A549 (cell line): ENCODE results near the gene CEP164. TPM values are rescaled to one million over a fixed set of nuclear protein-coding genes. Genes with fewer than 3 reads are reported as not detected.

ENCODE experiments used
- ATAC-seq, 2 experiments: fragments of 200-7000 bp in 1 of 2; fragments of >200 bp in 1 of 2; cut with Nextera tagmentation in 1 of 2; cut with Tn5 transposase in 1 of 2; 3 replicates each; pipeline versions ENCODE4 v1.8.0 to v1.9.1; 2018 to 2020; ENCODE audit warnings: mild to moderate bottlenecking in 1 of 2, moderate library complexity in 1 of 2
- CTCF ChIA-PET: fragments of 300-600 bp; sonication (Branson Sonifier 250); formaldehyde crosslinking; extraction: SDS; loops from one replicate; lab custom pipeline; 2021; ENCODE audit warnings: antibody characterized with exemption, inconsistent platforms; lab: Yijun Ruan, JAX
- POLR2A ChIA-PET: fragments of 350-600 bp; formaldehyde crosslinking; extraction: SDS; loops from one replicate; lab custom pipeline; 2021; ENCODE audit warnings: antibody characterized with exemption, inconsistent platforms; lab: Yijun Ruan, JAX
- DNase-seq, 2 experiments: peaks; one replicate each; pipeline versions ENCODE4 v3.0.0 to v3.0.0-alpha.2; 2011 to 2016; ENCODE audit warnings: low read depth in 1 of 2, low spot score in 1 of 2
- FAIRE-seq: peaks from 2 replicates; lab custom pipeline; 2011; peaks lifted over from hg19 to GRCh38; lab: Jason Lieb, UNC
- H3K27ac ChIP-seq, 2 experiments: fragments of >200 bp; sonication (Bioruptor Twin); formaldehyde crosslinking; 3 replicates each; pipeline ENCODE4 v1.5.1; 2016 to 2017
- H3K4me1 ChIP-seq: fragments of >200 bp; sonication (Bioruptor Twin); formaldehyde crosslinking; 3 replicates; pipeline ENCODE4 v1.6.1; 2016
- H3K4me2 ChIP-seq: fragments of >200 bp; sonication (Bioruptor Twin); formaldehyde crosslinking; 3 replicates; pipeline ENCODE4 v1.6.1; 2016
- H3K4me3 ChIP-seq: fragments of >200 bp; sonication (Bioruptor Twin); formaldehyde crosslinking; 3 replicates; pipeline ENCODE4 v1.5.1; 2016
- H3K9me3 ChIP-seq: fragments of >200 bp; sonication (Bioruptor Twin); formaldehyde crosslinking; 3 replicates; pipeline ENCODE4 v1.6.1; 2016
- ATOH8 ChIP-seq: fragments of 250-450 bp; sonication (Bioruptor Pico); IDR thresholded peaks from 2 replicates; pipeline ENCODE4 v1.5.0; 2020; ENCODE audit warnings: low read depth, mild to moderate bottlenecking, moderate library complexity
- CBX8 ChIP-seq: fragments of 200-600 bp; sonication (generic); IDR thresholded peaks from 2 replicates; pipeline ENCODE4 v1.6.1; 2016
- CHD4 ChIP-seq: fragments of 200-600 bp; sonication (generic); IDR thresholded peaks from 2 replicates; pipeline ENCODE4 v1.6.1; 2016; ENCODE audit warnings: antibody characterized with exemption, mild to moderate bottlenecking, borderline replicate concordance
- CTCF ChIP-seq: fragments of >200 bp; sonication (Bioruptor Twin); formaldehyde crosslinking; IDR thresholded peaks from 3 replicates; pipeline ENCODE4 v1.5.1; 2016
- EHF ChIP-seq: fragments of 250-450 bp; sonication (Bioruptor Pico); IDR thresholded peaks from 2 replicates; pipeline ENCODE4 v1.5.0; 2020; ENCODE audit warnings: mild to moderate bottlenecking
- FOXS1 ChIP-seq: fragments of 250-450 bp; sonication (Bioruptor Pico); IDR thresholded peaks from 2 replicates; pipeline ENCODE4 v1.5.0; 2020; ENCODE audit warnings: mild to moderate bottlenecking, moderate library complexity
- GATA3 ChIP-seq: IDR thresholded peaks from 2 replicates; pipeline ENCODE4 v1.6.1; 2012; ENCODE audit warnings: borderline replicate concordance
- HOXB13 ChIP-seq: fragments of 250-450 bp; sonication (Bioruptor Pico); IDR thresholded peaks from 2 replicates; pipeline ENCODE4 v1.5.0; 2020; ENCODE audit warnings: low read depth, mild to moderate bottlenecking, moderate library complexity
- HOXB5 ChIP-seq: fragments of 250-450 bp; sonication (Bioruptor Pico); IDR thresholded peaks from 2 replicates; pipeline ENCODE4 v1.5.0; 2020; ENCODE audit warnings: mild to moderate bottlenecking, moderate library complexity
- JUN ChIP-seq, 2 experiments: fragments of >200 bp; sonication (Bioruptor Twin); formaldehyde crosslinking; IDR thresholded peaks; 2 replicates in 1 of 2; 3 replicates in 1 of 2; pipeline ENCODE4 v1.6.1; 2016 to 2017
- MYC ChIP-seq: IDR thresholded peaks from 2 replicates; pipeline ENCODE4 v1.6.1; 2012; ENCODE audit warnings: mild to moderate bottlenecking, inconsistent platforms, low read length, improper control_type of control experiment, borderline replicate concordance
- NR3C1 ChIP-seq: fragments of >200 bp; sonication (Bioruptor Twin); formaldehyde crosslinking; IDR thresholded peaks from 3 replicates; pipeline ENCODE4 v1.6.1; 2017
- PHF8 ChIP-seq: fragments of 200-600 bp; sonication (generic); IDR thresholded peaks from 2 replicates; pipeline ENCODE4 v1.6.1; 2016; ENCODE audit warnings: low read depth, mild to moderate bottlenecking, antibody characterized with exemption, moderate library complexity, borderline replicate concordance
- RARB ChIP-seq: fragments of 250-450 bp; sonication (Bioruptor Pico); IDR thresholded peaks from 2 replicates; pipeline ENCODE4 v1.8.0; 2021; ENCODE audit warnings: mild to moderate bottlenecking, moderate library complexity
- REST ChIP-seq: fragments of 200-600 bp; sonication (generic); IDR thresholded peaks from 2 replicates; pipeline ENCODE4 v1.6.1; 2016; ENCODE audit warnings: antibody characterized with exemption, mild to moderate bottlenecking, moderate library complexity
- ZNF302 ChIP-seq: fragments of 250-450 bp; sonication (Bioruptor Pico); IDR thresholded peaks from 2 replicates; pipeline ENCODE4 v1.9.0; 2021; ENCODE audit warnings: inconsistent platforms, mild to moderate bottlenecking, moderate library complexity
- WGBS: methylation state at CpG from one replicate; pipeline ENCODE4 v1.1.6; 2017; ENCODE audit errors: missing lambda C conversion rate; 5-methylcytosine and 5-hydroxymethylcytosine counted together
- polyA plus RNA-seq, 4 experiments: library from polyadenylated mRNA; depleted of rRNA in 3 of 4; stranded (reverse); fragments of >200 nt; fragmentation: RNase III in 1 of 4; extraction: RNeasy Plus Mini Kit Qiagen cat#74134 plus additional on column Dnase treatment in 1 of 4; gene quantifications; 2 replicates in 3 of 4; 3 replicates in 1 of 4; pipeline ENCODE4 v1.2.3, GENCODE V29; 2011 to 2017
- TF ChIP-seq, protein P1 (sequence below): IDR thresholded peaks from 2 replicates; pipeline ENCODE4 v1.6.1; 2012; ENCODE audit warnings: low read depth, borderline replicate concordance
- TF ChIP-seq, protein P2 (sequence below): fragments of >200 bp; sonication (Bioruptor Twin); formaldehyde crosslinking; IDR thresholded peaks from 2 replicates; pipeline ENCODE4 v1.6.1; 2016
- TF ChIP-seq, protein P3 (sequence below): IDR thresholded peaks from 2 replicates; pipeline ENCODE4 v1.6.1; 2012
- TF ChIP-seq, protein P4 (sequence below): fragments of 250-450 bp; sonication (Bioruptor Pico); IDR thresholded peaks from 2 replicates; pipeline ENCODE4 v1.5.0; 2021; ENCODE audit warnings: mild to moderate bottlenecking, moderate library complexity, borderline replicate concordance

Gene CEP164
- polyA plus RNA-seq, 2 of the 4 experiments (the other 2 are of a cell fraction): 17.4 to 19.6 TPM

DNA sequence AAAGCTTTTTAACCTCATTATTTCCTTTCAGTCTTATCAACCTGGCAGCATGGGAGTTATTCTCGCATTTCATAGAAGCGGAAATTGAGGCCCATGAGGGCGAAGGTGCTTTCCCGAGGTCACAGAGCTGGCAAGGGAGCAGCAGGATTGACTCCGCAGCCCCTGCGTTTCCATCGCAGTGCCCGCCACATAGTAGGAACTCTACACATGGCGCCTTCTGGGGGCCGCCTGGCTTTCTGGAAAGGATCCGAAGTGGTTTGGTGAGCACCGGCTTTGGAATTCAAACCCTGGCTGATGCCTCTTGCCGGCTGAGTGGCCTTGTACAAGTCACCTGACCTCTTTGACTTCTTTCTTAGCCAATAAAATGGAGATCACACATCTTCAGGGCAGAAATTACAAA is 93.4 kb downstream of the CEP164 start:
- WGBS: 90% methylated on average over 12 of the region's 13 CpGs
- ATAC-seq (no peak), FAIRE-seq (no peak), DNase-seq (no peak)
- no peaks in the 10 kb centered on the region for H3K9me3 ChIP-seq
- TF ChIP-seq GATA3 (no peak), HOXB5 (CRISPR knock-in tag) (no peak)
- TF ChIP-seq, protein P1, sequence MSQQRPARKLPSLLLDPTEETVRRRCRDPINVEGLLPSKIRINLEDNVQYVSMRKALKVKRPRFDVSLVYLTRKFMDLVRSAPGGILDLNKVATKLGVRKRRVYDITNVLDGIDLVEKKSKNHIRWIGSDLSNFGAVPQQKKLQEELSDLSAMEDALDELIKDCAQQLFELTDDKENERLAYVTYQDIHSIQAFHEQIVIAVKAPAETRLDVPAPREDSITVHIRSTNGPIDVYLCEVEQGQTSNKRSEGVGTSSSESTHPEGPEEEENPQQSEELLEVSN: no peak
- no peak overlapping the region for H3K4me2 ChIP-seq
- no peaks in the 10 kb centered on the region for H3K4me1 ChIP-seq
- H3K27ac ChIP-seq: no peak overlapping the region
- ChIA-PET CTCF (interaction anchor here (1.3 kb wide), 1 partner anchor 525 kb away, joined by 3 read pairs; no protein-coding TSS in a partner anchor), POLR2A (no interaction called here)
- H3K4me3 ChIP-seq: no peak overlapping the region

- H3K4me2 ChIP-seq: no peak overlapping the region
- ATAC-seq (no peak), FAIRE-seq (no peak), DNase-seq (no peak)
- H3K4me1 ChIP-seq: no peaks in the 10 kb centered on the region
- H3K9me3 ChIP-seq: no peaks in the 10 kb centered on the region
- TF ChIP-seq CHD4 (no peak), ZNF302 (CRISPR knock-in tag) (no peak), FOXS1 (CRISPR knock-in tag) (no peak), REST (no peak), HOXB13 (CRISPR knock-in tag) (no peak), GATA3 (no peak), HOXB5 (CRISPR knock-in tag) (no peak), RARB (CRISPR knock-in tag) (no peak), MYC (no peak), PHF8 (no peak), NR3C1 (no peak), CBX8 (no peak), JUN (IDR thresholded peaks at IDR 0.05) (no peak)
- TF ChIP-seq, protein P2, sequence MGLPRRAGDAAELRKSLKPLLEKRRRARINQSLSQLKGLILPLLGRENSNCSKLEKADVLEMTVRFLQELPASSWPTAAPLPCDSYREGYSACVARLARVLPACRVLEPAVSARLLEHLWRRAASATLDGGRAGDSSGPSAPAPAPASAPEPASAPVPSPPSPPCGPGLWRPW: no peak
- TF ChIP-seq, protein P3, sequence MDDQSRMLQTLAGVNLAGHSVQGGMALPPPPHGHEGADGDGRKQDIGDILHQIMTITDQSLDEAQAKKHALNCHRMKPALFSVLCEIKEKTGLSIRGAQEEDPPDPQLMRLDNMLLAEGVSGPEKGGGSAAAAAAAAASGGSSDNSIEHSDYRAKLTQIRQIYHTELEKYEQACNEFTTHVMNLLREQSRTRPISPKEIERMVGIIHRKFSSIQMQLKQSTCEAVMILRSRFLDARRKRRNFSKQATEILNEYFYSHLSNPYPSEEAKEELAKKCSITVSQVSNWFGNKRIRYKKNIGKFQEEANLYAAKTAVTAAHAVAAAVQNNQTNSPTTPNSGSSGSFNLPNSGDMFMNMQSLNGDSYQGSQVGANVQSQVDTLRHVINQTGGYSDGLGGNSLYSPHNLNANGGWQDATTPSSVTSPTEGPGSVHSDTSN: no peak
- H3K27ac ChIP-seq: no peak overlapping the region
- ChIA-PET POLR2A (no interaction called here), CTCF (interaction anchor here (6.7 kb wide), 1 partner anchor 388 kb away, joined by 105 read pairs; no protein-coding TSS in a partner anchor)
- no peak overlapping the region for H3K4me3 ChIP-seq
- WGBS: 79% methylated on average over 7 of the region's 7 CpGs
Measured at GRCh38 chr11:117421476-117421875, 93.8 kb downstream of the CEP164 start.

DNA sequence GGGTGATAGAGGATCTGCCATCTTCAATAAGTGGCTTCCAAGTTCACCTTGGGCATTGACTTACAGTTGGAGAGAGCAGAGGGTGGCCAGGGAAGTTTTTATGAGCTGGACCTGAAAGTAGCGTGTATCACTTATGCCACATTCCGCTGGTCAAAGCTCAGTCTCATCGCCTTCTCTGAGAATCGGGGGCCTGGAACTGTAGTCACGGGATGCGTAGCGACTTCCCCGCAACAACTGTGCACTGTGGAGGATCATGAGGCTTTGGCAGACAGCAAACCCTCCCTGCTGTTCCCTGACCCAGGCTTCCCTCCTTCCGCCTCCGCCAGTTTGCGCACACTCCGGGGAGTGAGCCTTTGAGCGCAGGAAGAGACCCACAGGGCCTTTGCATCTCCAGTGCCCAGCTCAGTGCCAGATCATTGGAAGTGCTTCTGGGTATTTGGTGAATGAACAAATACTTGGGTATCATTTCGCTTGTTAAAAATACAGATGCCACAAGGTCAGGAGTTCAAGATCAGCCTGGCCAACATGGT is 95.5 kb downstream of the CEP164 start:
- Histone ChIP-seq H3K4me3 (no peak overlapping the region), H3K4me2 (no peak overlapping the region), H3K27ac (no peak overlapping the region), H3K4me1 (no peaks in the 10 kb centered on the region), H3K9me3 (no peaks in the 10 kb centered on the region)
- TF ChIP-seq ZNF302 (CRISPR knock-in tag): no peak
- no peak for TF ChIP-seq EHF (CRISPR knock-in tag)
- TF ChIP-seq, protein P4, sequence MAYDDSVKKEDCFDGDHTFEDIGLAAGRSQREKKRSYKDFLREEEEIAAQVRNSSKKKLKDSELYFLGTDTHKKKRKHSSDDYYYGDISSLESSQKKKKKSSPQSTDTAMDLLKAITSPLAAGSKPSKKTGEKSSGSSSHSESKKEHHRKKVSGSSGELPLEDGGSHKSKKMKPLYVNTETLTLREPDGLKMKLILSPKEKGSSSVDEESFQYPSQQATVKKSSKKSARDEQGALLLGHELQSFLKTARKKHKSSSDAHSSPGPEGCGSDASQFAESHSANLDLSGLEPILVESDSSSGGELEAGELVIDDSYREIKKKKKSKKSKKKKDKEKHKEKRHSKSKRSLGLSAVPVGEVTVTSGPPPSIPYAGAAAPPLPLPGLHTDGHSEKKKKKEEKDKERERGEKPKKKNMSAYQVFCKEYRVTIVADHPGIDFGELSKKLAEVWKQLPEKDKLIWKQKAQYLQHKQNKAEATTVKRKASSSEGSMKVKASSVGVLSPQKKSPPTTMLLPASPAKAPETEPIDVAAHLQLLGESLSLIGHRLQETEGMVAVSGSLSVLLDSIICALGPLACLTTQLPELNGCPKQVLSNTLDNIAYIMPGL (CRISPR knock-in tag): no peak
- no peak for TF ChIP-seq CTCF
- TF ChIP-seq GATA3: no peak
- TF ChIP-seq ATOH8 (CRISPR knock-in tag): no peak
- no peak for TF ChIP-seq RARB (CRISPR knock-in tag)
- TF ChIP-seq CBX8: no peak
- POLR2A ChIA-PET: no interaction called here
- FAIRE-seq: no peak
- CTCF ChIA-PET: interaction anchor here (0.6 to 7.6 kb wide), 4 partner anchors 8 to 710 kb away, joined by 3 to 128 read pairs (median 91); no protein-coding TSS in a partner anchor
- no peak for ATAC-seq
- WGBS: 78% methylated on average over 12 of the region's 14 CpGs
- no peak for DNase-seq
